HG03460 (cell line): Measurements from ENCODE around the gene RELCH.
A peak's percentile ranks its signal among the peaks of the same experiment; 100 is the strongest.

Source experiments
- ATAC-seq: cut with Tn5 transposase; IDR thresholded peaks from one replicate; pipeline ENCODE4 v1.9.1; 2021; ENCODE audit not compliant: unreplicated experiment

The RELCH gene

GRCh38 chr18:62187543-62188510 is 772 bp downstream of the RELCH start:
- ATAC-seq = peak; percentile 10

GRCh38 chr18:62189208-62189607 is 2.2 kb downstream of the RELCH start:
- no peak for ATAC-seq

- ATAC-seq = no peak
Measured at GRCh38 chr18:62196079-62196478, 9.0 kb downstream of the RELCH start.

GRCh38 chr18:62196980-62197379 is 9.9 kb downstream of the RELCH start:
- ATAC-seq = no peak

GRCh38 chr18:62198259-62198658 is 11.2 kb downstream of the RELCH start:
- ATAC-seq = no peak

GRCh38 chr18:62199629-62200028 is 12.6 kb downstream of the RELCH start:
- no peak for ATAC-seq

- no peak for ATAC-seq
Measured at GRCh38 chr18:62200121-62200914, 13.3 kb downstream of the RELCH start.

- no peak for ATAC-seq
Measured at GRCh38 chr18:62201870-62202269, 14.8 kb downstream of the RELCH start.

GRCh38 chr18:62205824-62206223 is 18.8 kb downstream of the RELCH start:
- ATAC-seq = no peak

- no peak for ATAC-seq
Measured at GRCh38 chr18:62206593-62206992, 19.5 kb downstream of the RELCH start.

GRCh38 chr18:62209046-62209445 is 22.0 kb downstream of the RELCH start:
- no peak for ATAC-seq

GRCh38 chr18:62210138-62210537 is 23.1 kb downstream of the RELCH start:
- no peak for ATAC-seq

- ATAC-seq = no peak
Measured at GRCh38 chr18:62211325-62211828, 24.3 kb downstream of the RELCH start.

GRCh38 chr18:62214790-62215189 is 27.7 kb downstream of the RELCH start:
- ATAC-seq = no peak

- ATAC-seq = no peak
Measured at GRCh38 chr18:62224229-62224628, 37.2 kb downstream of the RELCH start.

GRCh38 chr18:62226047-62226446 is 39.0 kb downstream of the RELCH start:
- ATAC-seq = no peak

- no peak for ATAC-seq
Measured at GRCh38 chr18:62236252-62236651, 49.2 kb downstream of the RELCH start.

- ATAC-seq = no peak
Measured at GRCh38 chr18:62239475-62239874, 52.4 kb downstream of the RELCH start.

- ATAC-seq = no peak
Measured at GRCh38 chr18:62242955-62243354, 55.9 kb downstream of the RELCH start.

GRCh38 chr18:62245177-62245576 is 58.1 kb downstream of the RELCH start:
- ATAC-seq = no peak

- no peak for ATAC-seq
Measured at GRCh38 chr18:62245699-62246098, 58.6 kb downstream of the RELCH start.

- ATAC-seq = no peak
Measured at GRCh38 chr18:62248313-62248712, 61.3 kb downstream of the RELCH start.
